ENCODE results near the gene RBP4. TPM values are rescaled to one million over a fixed set of nuclear protein-coding genes. Genes with fewer than 3 reads are reported as not detected.

Gene RBP4
- total and polyA plus RNA-seq, 8 donors, result 7.4 to 186 (median 21.8) TPM

DNA sequence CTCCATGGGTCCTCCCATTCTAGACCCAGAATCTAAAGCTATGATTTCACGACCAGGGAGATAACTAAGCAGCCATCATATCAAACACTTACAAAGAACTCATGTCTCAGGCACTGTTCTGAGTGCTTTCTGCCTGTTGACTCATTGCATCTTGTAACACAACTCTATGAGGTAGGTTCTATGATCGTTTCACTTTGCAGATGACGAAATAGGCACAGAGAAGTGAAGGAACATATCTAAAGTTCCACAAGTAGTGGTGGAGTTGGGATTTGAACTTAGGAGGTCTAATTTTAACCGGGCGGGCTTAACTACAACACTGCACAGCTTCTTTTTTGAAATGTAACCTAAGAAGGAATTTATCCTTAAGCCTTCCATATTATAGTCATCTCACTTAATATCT, 2.9 kb downstream of the RBP4 start:
- peaks cover 0 to 8% (median 3%) of the 10 kb centered on the region in 4 donors for H3K27me3 ChIP-seq
- H3K36me3 ChIP-seq, result no peaks in the 10 kb centered on the region
- peaks cover 0 to 5% (median 0%) of the 10 kb centered on the region in 3 donors for H3K4me1 ChIP-seq
- H3K9me3 ChIP-seq, result no peaks in the 10 kb centered on the region
- ATAC-seq, result no peak
- H3K4me3 ChIP-seq, result no peak overlapping the region
- FAIRE-seq, result no peak
- intact Hi-C loops (cut with DNase I), result no loop called here
- no peak for DNase-seq
- no peak overlapping the region for H3K27ac ChIP-seq
- TF ChIP-seq, protein P1, sequence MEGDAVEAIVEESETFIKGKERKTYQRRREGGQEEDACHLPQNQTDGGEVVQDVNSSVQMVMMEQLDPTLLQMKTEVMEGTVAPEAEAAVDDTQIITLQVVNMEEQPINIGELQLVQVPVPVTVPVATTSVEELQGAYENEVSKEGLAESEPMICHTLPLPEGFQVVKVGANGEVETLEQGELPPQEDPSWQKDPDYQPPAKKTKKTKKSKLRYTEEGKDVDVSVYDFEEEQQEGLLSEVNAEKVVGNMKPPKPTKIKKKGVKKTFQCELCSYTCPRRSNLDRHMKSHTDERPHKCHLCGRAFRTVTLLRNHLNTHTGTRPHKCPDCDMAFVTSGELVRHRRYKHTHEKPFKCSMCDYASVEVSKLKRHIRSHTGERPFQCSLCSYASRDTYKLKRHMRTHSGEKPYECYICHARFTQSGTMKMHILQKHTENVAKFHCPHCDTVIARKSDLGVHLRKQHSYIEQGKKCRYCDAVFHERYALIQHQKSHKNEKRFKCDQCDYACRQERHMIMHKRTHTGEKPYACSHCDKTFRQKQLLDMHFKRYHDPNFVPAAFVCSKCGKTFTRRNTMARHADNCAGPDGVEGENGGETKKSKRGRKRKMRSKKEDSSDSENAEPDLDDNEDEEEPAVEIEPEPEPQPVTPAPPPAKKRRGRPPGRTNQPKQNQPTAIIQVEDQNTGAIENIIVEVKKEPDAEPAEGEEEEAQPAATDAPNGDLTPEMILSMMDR (IDR thresholded peaks at IDR 0.05), result no peak
- 78 to 86% methylated on average over 5 of the region's 5 CpGs for WGBS, 2 donors

DNA sequence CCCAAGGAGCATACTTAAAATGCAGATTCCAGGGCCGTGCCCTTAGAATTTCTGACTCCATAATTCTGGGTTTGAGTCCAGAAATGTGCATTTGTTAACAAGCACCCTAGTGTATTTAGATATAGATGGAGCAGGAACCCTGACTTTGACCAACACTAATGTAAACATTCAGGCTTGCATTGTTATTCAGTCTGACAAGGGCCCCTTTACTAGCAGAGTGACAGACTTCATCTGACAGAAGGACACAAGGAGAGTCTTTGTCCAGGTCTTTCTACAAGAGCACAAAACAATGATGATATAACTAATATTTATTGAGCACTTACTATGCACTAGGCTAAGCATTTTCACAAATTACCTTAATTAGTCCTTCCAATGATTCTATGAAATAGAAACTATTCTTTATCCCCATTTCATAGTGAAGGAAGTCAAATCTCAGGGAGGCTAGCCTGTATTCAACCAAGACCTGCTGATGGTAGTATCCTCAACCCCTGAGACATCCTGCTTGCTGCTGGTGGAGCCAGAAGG, 3.9 kb downstream of the RBP4 start:
- Histone ChIP-seq H3K27ac (no peak overlapping the region), H3K4me1 (peaks cover 0 to 5% (median 0%) of the 10 kb centered on the region in 3 donors), H3K4me3 (no peak overlapping the region), H3K9me3 (no peaks in the 10 kb centered on the region), H3K36me3 (no peaks in the 10 kb centered on the region), H3K27me3 (peaks cover 0 to 8% (median 0%) of the 10 kb centered on the region in 4 donors)
- FAIRE-seq (no peak), DNase-seq (no peak), ATAC-seq (no peak)
- intact Hi-C loops (cut with DNase I), result no loop called here
- TF ChIP-seq, protein P1 (IDR thresholded peaks at IDR 0.05), result no peak
- 78 to 81% methylated on average over 1 of the region's 1 CpG for WGBS, 2 donors

DNA sequence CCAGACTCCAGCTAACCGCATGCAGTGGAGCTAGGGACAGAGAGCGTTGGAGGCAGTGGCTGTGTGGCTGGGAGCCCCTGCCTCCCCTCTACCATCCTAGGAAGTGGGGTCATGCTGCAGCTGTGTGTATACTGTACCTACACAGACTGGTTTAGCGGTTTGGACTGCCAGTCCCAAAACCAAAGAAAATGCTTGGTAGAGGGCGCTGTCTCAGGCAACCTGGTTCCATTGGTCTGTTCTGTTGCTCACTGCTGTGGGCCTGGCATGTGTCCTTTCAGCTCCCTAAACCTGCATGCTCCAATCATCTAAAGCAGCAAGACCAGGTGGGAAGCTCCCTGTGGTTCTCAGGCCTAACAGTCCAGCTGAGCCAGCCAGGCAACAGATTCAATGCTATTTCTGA, 4.5 kb downstream of the RBP4 start:
- Histone ChIP-seq H3K27ac (no peak overlapping the region), H3K36me3 (no peaks in the 10 kb centered on the region), H3K4me1 (peaks cover 0 to 5% (median 0%) of the 10 kb centered on the region in 3 donors), H3K4me3 (no peak overlapping the region), H3K9me3 (no peaks in the 10 kb centered on the region), H3K27me3 (peaks cover 0 to 3% (median 0%) of the 10 kb centered on the region in 4 donors)
- WGBS, 2 donors, result 89 to 90% methylated on average over 4 of the region's 4 CpGs
- intact Hi-C loops (cut with DNase I), result no loop called here
- TF ChIP-seq, protein P1 (IDR thresholded peaks at IDR 0.05), result no peak
- FAIRE-seq (no peak), DNase-seq (no peak), ATAC-seq (no peak)

DNA sequence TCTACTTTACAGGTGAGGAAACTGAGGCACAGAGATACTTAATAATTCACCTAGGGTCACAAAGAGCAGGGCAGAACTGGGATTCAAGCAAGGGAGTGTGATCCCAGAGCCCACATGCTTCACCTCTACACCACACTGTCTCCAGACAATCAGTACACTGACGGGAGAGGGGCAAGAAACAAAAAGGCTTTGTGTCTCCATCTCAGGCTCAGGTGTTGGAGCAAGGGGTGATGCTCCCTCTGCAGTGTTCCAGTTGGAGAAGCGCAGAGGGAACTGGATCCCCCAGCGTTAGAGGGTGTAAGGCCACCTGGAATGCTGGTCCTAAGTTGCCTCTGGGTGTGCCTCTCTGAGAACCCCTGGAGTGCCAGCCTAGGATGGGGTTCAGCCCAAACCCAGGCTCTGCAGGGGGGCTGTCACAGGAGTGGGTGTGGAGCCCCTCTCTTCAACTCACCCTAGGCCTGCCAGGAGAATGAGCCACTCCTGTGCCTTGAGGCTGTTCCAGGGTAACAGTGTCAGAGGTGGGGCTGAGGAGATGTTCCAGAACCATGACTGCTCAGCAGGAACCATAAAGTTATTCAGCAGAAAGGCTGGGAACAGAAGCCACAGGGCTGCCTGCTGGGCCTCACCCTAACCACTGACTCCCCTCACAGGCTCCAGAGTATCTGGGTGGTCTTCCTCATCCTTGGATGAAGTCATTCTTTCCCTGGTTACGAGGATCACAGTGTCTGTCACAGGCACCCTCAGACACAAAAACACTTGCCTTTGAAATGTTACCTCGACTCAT, 5.5 kb downstream of the RBP4 start:
- 74 to 76% methylated on average over 5 of the region's 5 CpGs for WGBS, 2 donors
- H3K4me3 ChIP-seq, result no peak overlapping the region
- H3K27ac ChIP-seq, result no peak overlapping the region
- no peaks in the 10 kb centered on the region for H3K4me1 ChIP-seq
- no peaks in the 10 kb centered on the region for H3K27me3 ChIP-seq
- no peaks in the 10 kb centered on the region for H3K36me3 ChIP-seq
- ATAC-seq (peak in 1 of 4 donors; percentile 23), FAIRE-seq (no peak), DNase-seq (no peak)
- TF ChIP-seq, protein P1 (IDR thresholded peaks at IDR 0.05), result no peak
- intact Hi-C loops (cut with DNase I), result no loop called here
- no peaks in the 10 kb centered on the region for H3K9me3 ChIP-seq

DNA sequence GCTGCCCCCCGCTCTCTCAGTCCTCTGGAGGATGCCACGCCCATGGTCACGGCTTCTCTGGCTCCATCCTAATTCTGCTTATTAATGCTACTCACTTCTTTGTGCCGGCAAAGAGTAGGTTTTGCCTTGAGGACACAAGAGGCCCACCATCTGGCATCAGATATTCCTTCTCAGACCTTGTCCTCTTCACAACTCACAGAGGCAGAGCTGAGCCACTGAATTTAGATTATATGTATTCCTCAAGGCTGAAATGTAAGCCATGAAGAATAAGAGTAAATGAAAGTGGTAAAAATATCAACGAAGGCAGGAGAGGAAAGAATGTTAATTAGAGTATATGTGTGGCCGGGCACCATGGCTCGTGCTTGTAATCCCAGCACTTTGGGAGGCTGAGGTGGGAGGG, 6.5 kb downstream of the RBP4 start:
- 75 to 84% methylated on average over 7 of the region's 7 CpGs for WGBS, 2 donors
- Histone ChIP-seq H3K4me1 (no peaks in the 10 kb centered on the region), H3K9me3 (no peaks in the 10 kb centered on the region), H3K36me3 (no peaks in the 10 kb centered on the region), H3K27me3 (no peaks in the 10 kb centered on the region), H3K27ac (no peak overlapping the region), H3K4me3 (no peak overlapping the region)
- DNase-seq (no peak), ATAC-seq (no peak), FAIRE-seq (no peak)
- intact Hi-C loops (cut with DNase I), result no loop called here
- TF ChIP-seq, protein P1 (IDR thresholded peaks at IDR 0.05), result no peak
